ENCODE measurements around the gene EIF2S3B.
"Not testable (repeated sequence)": the region's sequence is repeated elsewhere in the genome, so short reads cannot be mapped to it uniquely, and the experiment has no call there.

The EIF2S3B gene

GRCh38 chr12:10505620-10506019, at the start of gene EIF2S3B:
Gene EIF2S3B, plus strand, starts transcription at chr12:10505890. Its CDS starts 13 bp downstream, at chr12:10505903.
- Histone ChIP-seq H3K36me3 (ENCODE audit: low read depth) (no peaks in the 10 kb centered on the region), H3K27me3 (ENCODE audit: insufficient read depth, poor library complexity, severe bottlenecking) (no peaks in the 10 kb centered on the region), H3K9me3 (ENCODE audit: severe bottlenecking) (no peaks in the 10 kb centered on the region), H3K4me1 (ENCODE audit: insufficient read depth, poor library complexity, severe bottlenecking) (no peaks in the 10 kb centered on the region), H3K27ac (ENCODE audit: poor library complexity, severe bottlenecking) (no peak within 1 kb of the TSS), H3K4me3 (ENCODE audit: severe bottlenecking) (no peak within 1 kb of the TSS)
- DNase-seq (ENCODE audit: low spot score) (no peak), ATAC-seq (ENCODE audit: low read depth) (no peak)
- no peak for TF ChIP-seq CTCF (IDR thresholded peaks at IDR 0.05; ENCODE audit: poor library complexity, severe bottlenecking)

GRCh38 chr12:10456856-10457255, 48.8 kb upstream of the EIF2S3B start:
- no peak overlapping the region for H3K4me3 ChIP-seq (ENCODE audit: severe bottlenecking)
- no peak for TF ChIP-seq CTCF (IDR thresholded peaks at IDR 0.05; ENCODE audit: poor library complexity, severe bottlenecking)
- ATAC-seq (ENCODE audit: low read depth) (no peak), DNase-seq (ENCODE audit: low spot score) (no peak)
- H3K36me3 ChIP-seq (ENCODE audit: low read depth) = no peaks in the 10 kb centered on the region
- no peaks in the 10 kb centered on the region for H3K27me3 ChIP-seq (ENCODE audit: insufficient read depth, poor library complexity, severe bottlenecking)
- H3K9me3 ChIP-seq (ENCODE audit: severe bottlenecking) = no peaks in the 10 kb centered on the region
- H3K4me1 ChIP-seq (ENCODE audit: insufficient read depth, poor library complexity, severe bottlenecking) = no peaks in the 10 kb centered on the region
- H3K27ac ChIP-seq (ENCODE audit: poor library complexity, severe bottlenecking) = no peak overlapping the region

GRCh38 chr12:10457760-10458159, 47.9 kb upstream of the EIF2S3B start:
- Histone ChIP-seq H3K4me3 (ENCODE audit: severe bottlenecking) (no peak overlapping the region), H3K27ac (ENCODE audit: poor library complexity, severe bottlenecking) (no peak overlapping the region), H3K4me1 (ENCODE audit: insufficient read depth, poor library complexity, severe bottlenecking) (no peaks in the 10 kb centered on the region), H3K9me3 (ENCODE audit: severe bottlenecking) (no peaks in the 10 kb centered on the region), H3K36me3 (ENCODE audit: low read depth) (no peaks in the 10 kb centered on the region), H3K27me3 (ENCODE audit: insufficient read depth, poor library complexity, severe bottlenecking) (no peaks in the 10 kb centered on the region)
- TF ChIP-seq CTCF (IDR thresholded peaks at IDR 0.05; ENCODE audit: poor library complexity, severe bottlenecking) = no peak
- DNase-seq (ENCODE audit: low spot score) = no peak
- ATAC-seq (ENCODE audit: low read depth) = no peak

- DNase-seq (ENCODE audit: low spot score) = no peak
- no peak overlapping the region for H3K27ac ChIP-seq (ENCODE audit: poor library complexity, severe bottlenecking)
- no peaks in the 10 kb centered on the region for H3K9me3 ChIP-seq (ENCODE audit: severe bottlenecking)
- no peak for TF ChIP-seq CTCF (IDR thresholded peaks at IDR 0.05; ENCODE audit: poor library complexity, severe bottlenecking)
- H3K27me3 ChIP-seq (ENCODE audit: insufficient read depth, poor library complexity, severe bottlenecking) = no peaks in the 10 kb centered on the region
- H3K4me3 ChIP-seq (ENCODE audit: severe bottlenecking) = no peak overlapping the region
- no peaks in the 10 kb centered on the region for H3K36me3 ChIP-seq (ENCODE audit: low read depth)
- no peaks in the 10 kb centered on the region for H3K4me1 ChIP-seq (ENCODE audit: insufficient read depth, poor library complexity, severe bottlenecking)
- no peak for ATAC-seq (ENCODE audit: low read depth)
Measured at GRCh38 chr12:10466311-10466710, 39.4 kb upstream of the EIF2S3B start.

- Histone ChIP-seq H3K9me3 (ENCODE audit: severe bottlenecking) (no peaks in the 10 kb centered on the region), H3K4me1 (ENCODE audit: insufficient read depth, poor library complexity, severe bottlenecking) (no peaks in the 10 kb centered on the region), H3K27me3 (ENCODE audit: insufficient read depth, poor library complexity, severe bottlenecking) (no peaks in the 10 kb centered on the region), H3K36me3 (ENCODE audit: low read depth) (no peaks in the 10 kb centered on the region), H3K27ac (ENCODE audit: poor library complexity, severe bottlenecking) (no peak overlapping the region), H3K4me3 (ENCODE audit: severe bottlenecking) (no peak overlapping the region)
- ATAC-seq (ENCODE audit: low read depth) (no peak), DNase-seq (ENCODE audit: low spot score) (no peak)
- TF ChIP-seq CTCF (IDR thresholded peaks at IDR 0.05; ENCODE audit: poor library complexity, severe bottlenecking) = no peak
Measured at GRCh38 chr12:10469701-10470100, 36.0 kb upstream of the EIF2S3B start.

GRCh38 chr12:10472808-10473207, 32.9 kb upstream of the EIF2S3B start:
- ATAC-seq (ENCODE audit: low read depth); H3K27me3 ChIP-seq (ENCODE audit: insufficient read depth, poor library complexity, severe bottlenecking); DNase-seq (ENCODE audit: low spot score); H3K27ac ChIP-seq (ENCODE audit: poor library complexity, severe bottlenecking); H3K36me3 ChIP-seq (ENCODE audit: low read depth); H3K9me3 ChIP-seq (ENCODE audit: severe bottlenecking); H3K4me3 ChIP-seq (ENCODE audit: severe bottlenecking); H3K4me1 ChIP-seq (ENCODE audit: insufficient read depth, poor library complexity, severe bottlenecking): not testable (repeated sequence)

GRCh38 chr12:10481901-10482300, 23.8 kb upstream of the EIF2S3B start:
- not testable (repeated sequence) for H3K9me3 ChIP-seq (ENCODE audit: severe bottlenecking); H3K36me3 ChIP-seq (ENCODE audit: low read depth); H3K4me3 ChIP-seq (ENCODE audit: severe bottlenecking); H3K4me1 ChIP-seq (ENCODE audit: insufficient read depth, poor library complexity, severe bottlenecking); DNase-seq (ENCODE audit: low spot score); ATAC-seq (ENCODE audit: low read depth); H3K27ac ChIP-seq (ENCODE audit: poor library complexity, severe bottlenecking); H3K27me3 ChIP-seq (ENCODE audit: insufficient read depth, poor library complexity, severe bottlenecking)
